ENCODE results near the gene MFNG.
A peak's percentile ranks its signal among the peaks of the same experiment; 100 is the strongest.

MFNG gene

GRCh38 chr22:37520776-37521191 is 34.6 kb upstream of the MFNG start:
- Histone ChIP-seq H3K27ac (no peak overlapping the region), H3K9me3 (ENCODE audit: severe bottlenecking) (no peaks in the 10 kb centered on the region), H3K27me3 (ENCODE audit: insufficient read depth, low read depth, severe bottlenecking) (peaks cover 3% of the 10 kb centered on the region), H3K36me3 (no peaks in the 10 kb centered on the region; the same call in 1 of the 2 replicates), H3K4me3 (ENCODE audit: low read depth, low read length) (no peak overlapping the region)
- TF ChIP-seq CTCF (IDR thresholded peaks at IDR 0.05; ENCODE audit: low read depth, low read length): no peak
- DNase-seq: no peak

GRCh38 chr22:37519268-37520195 is 33.3 kb upstream of the MFNG start, which contains the start of gene CARD10:
Gene CARD10 (minus strand): TSS chr22:37519415. CDS start chr22:37519200, 215 bp downstream.
- no peak for TF ChIP-seq CTCF (IDR thresholded peaks at IDR 0.05; ENCODE audit: low read depth, low read length)
- H3K36me3 ChIP-seq: no peaks in the 10 kb centered on the region; the same call in 1 of the 2 replicates
- no peaks in the 10 kb centered on the region for H3K9me3 ChIP-seq (ENCODE audit: severe bottlenecking)
- H3K27ac ChIP-seq: no peak within 1 kb of the TSS
- peak; percentile 32 for DNase-seq
- H3K4me3 ChIP-seq (ENCODE audit: low read depth, low read length): peak within 1 kb of the TSS; percentile 64
- H3K27me3 ChIP-seq (ENCODE audit: insufficient read depth, low read depth, severe bottlenecking): peaks cover 3% of the 10 kb centered on the region

GRCh38 chr22:37518509-37519267 is 32.5 kb upstream of the MFNG start:
- no peak for DNase-seq
- H3K27ac ChIP-seq: no peak overlapping the region
- H3K9me3 ChIP-seq (ENCODE audit: severe bottlenecking): no peaks in the 10 kb centered on the region
- H3K27me3 ChIP-seq (ENCODE audit: insufficient read depth, low read depth, severe bottlenecking): peaks cover 3% of the 10 kb centered on the region
- TF ChIP-seq CTCF (IDR thresholded peaks at IDR 0.05; ENCODE audit: low read depth, low read length): no peak
- no peaks in the 10 kb centered on the region; the same call in 1 of the 2 replicates for H3K36me3 ChIP-seq
- peak overlapping the region; percentile 64 for H3K4me3 ChIP-seq (ENCODE audit: low read depth, low read length)

GRCh38 chr22:37517826-37518450 is 31.8 kb upstream of the MFNG start:
- TF ChIP-seq CTCF (IDR thresholded peaks at IDR 0.05; ENCODE audit: low read depth, low read length): no peak
- no peaks in the 10 kb centered on the region; the same call in 1 of the 2 replicates for H3K36me3 ChIP-seq
- H3K27ac ChIP-seq: no peak overlapping the region
- peaks cover 3% of the 10 kb centered on the region for H3K27me3 ChIP-seq (ENCODE audit: insufficient read depth, low read depth, severe bottlenecking)
- H3K4me3 ChIP-seq (ENCODE audit: low read depth, low read length): no peak overlapping the region
- H3K9me3 ChIP-seq (ENCODE audit: severe bottlenecking): no peaks in the 10 kb centered on the region
- no peak for DNase-seq

- H3K36me3 ChIP-seq: no peaks in the 10 kb centered on the region; the same call in 1 of the 2 replicates
- H3K27ac ChIP-seq: no peak overlapping the region
- peaks cover 3% of the 10 kb centered on the region for H3K27me3 ChIP-seq (ENCODE audit: insufficient read depth, low read depth, severe bottlenecking)
- TF ChIP-seq CTCF (IDR thresholded peaks at IDR 0.05; ENCODE audit: low read depth, low read length): no peak
- H3K9me3 ChIP-seq (ENCODE audit: severe bottlenecking): no peaks in the 10 kb centered on the region
- DNase-seq: no peak
- H3K4me3 ChIP-seq (ENCODE audit: low read depth, low read length): no peak overlapping the region
These were observed 30.3 kb upstream of the MFNG start for GRCh38 chr22:37516456-37516855.

Data from WERI-Rb-1 (cell line).